ENCODE data around the gene NCAPD3.

DNA sequence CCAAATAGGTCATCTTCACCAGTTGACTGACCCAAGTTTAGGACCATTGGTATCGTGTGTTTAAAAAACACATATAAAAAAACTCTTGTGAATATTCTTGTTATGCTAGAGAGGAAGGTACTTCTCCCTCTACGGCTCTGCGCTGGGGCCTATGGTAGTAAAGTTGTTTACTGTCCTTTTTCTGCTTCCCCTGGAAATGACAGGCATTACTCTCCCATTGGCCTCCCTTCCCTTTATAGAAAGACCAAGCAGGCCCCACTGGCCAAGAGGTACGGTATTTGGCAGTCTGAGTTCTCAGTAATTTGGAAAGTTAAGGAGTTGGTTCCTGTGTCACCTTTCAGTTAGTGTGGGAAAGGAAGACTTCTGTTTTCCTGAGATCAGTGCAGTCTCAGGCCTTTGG, 22.9 kb upstream of the NCAPD3 start:
- no peak for TF ChIP-seq EZH2 (IDR thresholded peaks at IDR 0.05; ENCODE audit: borderline replicate concordance, insufficient read depth, low read depth, low read length, poor library complexity, severe bottlenecking)
- TF ChIP-seq, protein P1, sequence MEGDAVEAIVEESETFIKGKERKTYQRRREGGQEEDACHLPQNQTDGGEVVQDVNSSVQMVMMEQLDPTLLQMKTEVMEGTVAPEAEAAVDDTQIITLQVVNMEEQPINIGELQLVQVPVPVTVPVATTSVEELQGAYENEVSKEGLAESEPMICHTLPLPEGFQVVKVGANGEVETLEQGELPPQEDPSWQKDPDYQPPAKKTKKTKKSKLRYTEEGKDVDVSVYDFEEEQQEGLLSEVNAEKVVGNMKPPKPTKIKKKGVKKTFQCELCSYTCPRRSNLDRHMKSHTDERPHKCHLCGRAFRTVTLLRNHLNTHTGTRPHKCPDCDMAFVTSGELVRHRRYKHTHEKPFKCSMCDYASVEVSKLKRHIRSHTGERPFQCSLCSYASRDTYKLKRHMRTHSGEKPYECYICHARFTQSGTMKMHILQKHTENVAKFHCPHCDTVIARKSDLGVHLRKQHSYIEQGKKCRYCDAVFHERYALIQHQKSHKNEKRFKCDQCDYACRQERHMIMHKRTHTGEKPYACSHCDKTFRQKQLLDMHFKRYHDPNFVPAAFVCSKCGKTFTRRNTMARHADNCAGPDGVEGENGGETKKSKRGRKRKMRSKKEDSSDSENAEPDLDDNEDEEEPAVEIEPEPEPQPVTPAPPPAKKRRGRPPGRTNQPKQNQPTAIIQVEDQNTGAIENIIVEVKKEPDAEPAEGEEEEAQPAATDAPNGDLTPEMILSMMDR (IDR thresholded peaks at IDR 0.05) = no peak
